Activated gamma-delta T cell treated with anti-CD3 and anti-CD28 coated beads, Interleukin-2, amount 50 U/mL, for 16 hours (primary cell): ENCODE measurements around the gene ADM.
A peak's percentile ranks its signal among the peaks of the same experiment; 100 is the strongest.

Experiments used
- DNase-seq: peaks from one replicate; pipeline ENCODE4 v3.0.0-alpha.2; 2020; ENCODE audit warnings: low read depth

Gene ADM

DNA sequence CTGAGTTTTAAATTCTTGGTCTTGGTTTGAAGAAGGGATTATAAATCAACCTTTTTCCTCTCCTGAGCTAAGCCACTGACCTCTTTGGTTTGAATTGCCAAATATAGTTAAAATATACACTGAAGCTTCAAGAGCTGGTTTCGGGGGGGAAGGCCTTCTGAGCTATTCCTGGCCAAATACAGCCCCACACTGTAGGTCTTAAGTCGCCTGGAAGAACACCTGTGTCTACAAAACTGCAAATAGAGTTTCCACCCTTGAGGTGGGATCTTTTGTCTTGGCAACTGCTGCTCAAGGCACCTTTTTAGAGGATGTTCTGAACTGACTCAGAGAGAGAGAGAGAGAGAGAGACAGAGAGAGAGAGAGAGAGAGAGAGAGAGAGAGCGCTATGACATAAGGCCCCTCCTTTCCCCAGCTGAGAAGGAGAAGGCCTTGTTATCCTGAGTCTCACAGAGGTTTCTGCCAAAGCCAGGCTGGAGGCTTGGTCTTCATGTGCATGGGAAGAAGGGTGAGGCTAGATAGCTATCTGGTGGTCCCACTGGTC lies 5.5 kb downstream of the ADM start:
- DNase-seq: no peak

DNA sequence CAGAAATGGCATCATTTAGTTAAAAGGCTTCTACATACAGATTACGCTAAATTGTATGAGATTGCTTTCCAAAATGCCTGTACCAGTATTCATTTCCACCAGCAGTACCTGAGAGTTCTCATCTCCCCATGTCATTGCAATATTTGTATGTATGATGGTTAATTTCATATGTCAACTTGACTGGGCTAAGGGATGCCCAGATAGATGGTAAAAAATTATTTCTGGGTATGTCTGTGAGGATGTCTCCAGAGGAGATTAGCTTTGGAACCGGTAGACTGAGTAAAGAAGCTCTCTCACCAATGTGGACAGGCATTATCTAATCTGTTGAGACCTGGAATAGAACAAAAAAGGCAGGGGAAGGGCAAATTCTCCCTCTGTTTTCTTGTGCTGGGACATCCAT lies 6.9 kb downstream of the ADM start:
- DNase-seq: no peak

DNA sequence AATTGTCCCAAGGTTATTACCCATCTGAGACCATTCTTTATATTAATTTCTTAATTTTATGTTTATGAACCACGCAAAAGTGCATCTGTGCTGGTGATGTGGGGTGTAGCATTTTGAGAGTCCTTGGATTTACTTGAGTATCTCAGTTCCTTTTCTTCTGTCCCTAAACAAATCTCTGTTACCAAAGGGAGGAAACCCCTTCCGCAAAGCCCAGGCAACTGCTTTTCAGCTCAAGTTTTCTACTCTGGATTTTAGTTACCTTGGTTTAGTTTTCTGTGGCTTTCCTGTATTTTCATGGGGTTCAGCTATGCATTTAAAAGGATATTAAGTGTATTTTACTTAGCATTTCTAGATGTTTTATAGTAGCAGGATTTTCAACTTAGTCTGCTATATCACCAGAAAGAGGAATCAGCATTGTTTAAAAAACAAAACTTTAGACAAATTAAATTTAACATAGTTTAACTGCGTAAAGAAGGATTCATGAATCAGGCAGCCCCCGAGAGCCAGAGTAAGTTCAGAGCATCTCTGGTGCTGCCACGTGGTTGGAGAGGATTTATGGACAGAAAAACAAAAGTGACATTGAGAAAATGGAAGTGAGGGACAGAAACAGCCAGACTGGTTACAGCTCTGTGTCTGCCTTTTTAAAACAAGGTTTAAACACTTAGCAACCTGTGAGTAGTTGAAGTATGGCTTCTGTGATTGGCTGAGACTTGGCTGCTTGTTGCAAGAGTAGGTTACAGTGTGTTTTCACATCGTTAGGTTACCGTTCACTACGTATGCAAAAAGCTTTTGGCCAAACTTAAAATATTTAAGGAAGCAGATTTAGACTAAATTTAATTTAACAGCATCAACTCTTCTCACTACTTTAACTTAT lies 9.6 kb downstream of the ADM start:
- DNase-seq: no peak

DNA sequence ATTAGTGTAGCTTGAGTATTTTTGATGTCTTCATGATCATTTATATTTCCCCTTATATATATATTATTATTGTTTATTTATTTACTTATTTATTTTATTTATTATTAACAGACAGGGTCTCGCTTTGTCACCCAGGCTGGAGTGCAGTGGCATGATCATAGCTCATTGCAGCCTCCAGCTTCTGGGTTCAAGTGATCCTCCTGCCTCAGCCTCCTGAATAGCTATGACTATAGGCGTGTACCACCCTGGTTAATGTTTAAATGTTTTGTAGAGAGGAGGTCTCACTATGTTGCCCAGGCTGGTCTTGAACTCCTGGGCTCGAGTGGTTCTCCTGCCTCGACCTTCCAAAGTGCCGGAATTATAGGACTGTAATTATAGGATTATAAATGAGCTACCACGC lies 10.2 kb downstream of the ADM start:
- no peak for DNase-seq

DNA sequence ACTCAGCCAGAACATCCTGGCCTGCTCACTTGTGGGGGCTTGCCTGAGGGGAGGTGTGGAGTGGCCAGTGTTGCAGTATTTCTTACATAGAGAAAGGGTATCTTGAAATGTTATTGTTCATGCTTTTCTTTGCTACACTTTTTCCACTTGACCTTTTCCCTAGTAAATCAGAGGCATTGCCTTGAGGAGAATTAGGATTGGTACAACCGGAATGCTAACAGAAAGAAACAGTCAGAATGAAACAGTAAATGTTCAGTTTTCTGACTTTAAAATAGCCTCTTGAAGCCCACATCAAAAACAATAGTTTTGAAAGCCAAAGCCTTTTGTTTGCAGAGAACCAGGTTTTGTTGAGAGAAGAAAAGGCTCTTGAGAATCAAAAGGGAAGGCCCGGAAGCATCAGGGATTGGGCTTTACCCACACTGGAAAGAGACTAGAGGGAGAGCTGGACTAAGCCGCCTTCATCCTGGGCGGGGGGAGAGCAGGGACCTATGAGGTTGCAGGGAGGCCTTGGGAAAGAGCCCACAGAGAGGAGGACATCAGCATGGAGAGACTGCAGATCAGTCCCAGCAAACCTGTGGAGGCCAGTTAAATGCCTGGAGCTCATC lies 12.4 kb downstream of the ADM start:
- DNase-seq: no peak

DNA sequence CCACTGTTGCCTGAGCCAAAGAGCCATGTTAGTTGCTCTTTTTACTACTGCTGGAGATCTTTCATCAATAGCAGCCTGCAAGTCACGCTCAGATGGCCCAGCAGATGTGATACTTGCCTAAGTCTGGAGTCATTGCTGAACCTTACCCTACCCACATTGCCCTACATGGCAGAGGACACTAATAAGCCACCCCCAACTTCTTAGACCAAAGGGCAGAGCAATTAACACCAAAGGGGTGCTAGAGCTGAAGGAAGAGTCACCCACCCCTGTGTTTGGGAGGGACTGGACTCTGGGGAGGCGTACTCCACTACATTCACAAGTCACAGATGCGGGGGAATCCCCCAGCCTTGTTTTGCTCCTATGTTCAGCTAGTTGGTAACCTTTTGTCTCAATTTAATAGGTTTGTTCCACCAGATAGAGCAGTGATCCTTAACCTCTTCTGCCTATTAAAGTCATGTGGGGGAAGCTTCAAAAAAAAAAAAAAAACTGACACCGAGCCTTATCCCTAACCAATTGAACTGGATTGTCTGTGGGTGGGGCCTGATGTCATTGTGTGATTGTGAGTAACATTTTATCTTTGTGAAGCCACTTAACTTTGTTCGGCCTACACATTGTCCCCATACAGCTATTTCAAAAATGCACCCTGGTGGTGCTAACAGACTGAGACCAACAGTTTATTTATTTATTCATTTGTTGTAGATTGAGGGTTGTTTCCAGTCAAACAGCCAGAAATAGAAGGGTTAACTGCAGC lies 13.1 kb downstream of the ADM start:
- no peak for DNase-seq

DNA sequence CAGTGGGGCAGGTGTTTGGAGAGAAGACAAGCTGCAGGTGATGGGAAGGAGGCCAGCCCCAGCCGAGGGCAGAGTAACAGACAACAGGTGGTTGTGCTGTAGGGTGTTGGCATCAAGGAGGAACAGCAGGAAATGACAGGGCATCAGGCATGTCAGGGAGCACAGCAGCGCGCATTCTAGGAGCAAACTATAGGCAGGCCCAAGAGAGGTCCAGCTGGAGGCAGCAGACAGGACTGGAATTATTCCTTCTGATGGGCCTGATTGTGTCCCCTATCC lies 13.6 kb downstream of the ADM start:
- DNase-seq: no peak

DNA sequence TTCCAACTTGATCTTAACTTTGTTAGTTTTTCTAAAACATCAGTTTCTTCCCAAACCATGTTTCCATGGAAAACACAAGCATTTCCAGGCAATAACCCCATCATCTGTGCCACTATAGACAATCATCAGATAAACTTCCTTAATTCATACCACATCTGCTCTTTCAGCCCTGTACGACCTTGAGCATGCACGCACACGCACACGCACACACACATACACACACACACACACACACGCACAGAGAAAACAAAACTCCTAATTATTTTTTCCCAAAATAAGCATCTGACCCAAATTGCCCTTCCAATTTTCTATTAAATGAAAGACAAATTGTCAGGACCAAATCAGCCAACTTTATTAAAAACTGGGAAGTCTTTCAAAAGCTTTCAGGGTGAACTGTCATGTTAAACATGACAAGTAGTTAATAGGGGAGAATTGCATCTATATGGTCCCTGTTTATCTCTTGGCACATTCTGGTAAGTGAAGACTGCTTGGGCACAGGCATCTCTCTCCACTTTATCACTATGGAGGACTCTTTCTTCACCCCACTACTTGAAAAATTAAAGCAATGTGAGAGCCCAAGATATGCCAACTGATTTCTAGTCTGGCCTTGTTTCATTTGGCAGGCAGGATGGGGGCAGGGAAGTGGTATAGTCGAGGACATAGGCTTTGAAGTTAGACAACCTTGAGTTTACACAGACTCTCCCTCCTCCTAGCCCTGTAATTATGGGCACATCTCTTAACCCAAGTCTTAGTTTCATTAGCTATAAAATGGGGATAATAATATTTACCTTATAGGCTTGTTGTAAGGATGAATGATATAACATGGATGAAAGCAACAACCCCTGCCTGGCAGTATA lies 15.1 kb downstream of the ADM start:
- no peak for DNase-seq

DNA sequence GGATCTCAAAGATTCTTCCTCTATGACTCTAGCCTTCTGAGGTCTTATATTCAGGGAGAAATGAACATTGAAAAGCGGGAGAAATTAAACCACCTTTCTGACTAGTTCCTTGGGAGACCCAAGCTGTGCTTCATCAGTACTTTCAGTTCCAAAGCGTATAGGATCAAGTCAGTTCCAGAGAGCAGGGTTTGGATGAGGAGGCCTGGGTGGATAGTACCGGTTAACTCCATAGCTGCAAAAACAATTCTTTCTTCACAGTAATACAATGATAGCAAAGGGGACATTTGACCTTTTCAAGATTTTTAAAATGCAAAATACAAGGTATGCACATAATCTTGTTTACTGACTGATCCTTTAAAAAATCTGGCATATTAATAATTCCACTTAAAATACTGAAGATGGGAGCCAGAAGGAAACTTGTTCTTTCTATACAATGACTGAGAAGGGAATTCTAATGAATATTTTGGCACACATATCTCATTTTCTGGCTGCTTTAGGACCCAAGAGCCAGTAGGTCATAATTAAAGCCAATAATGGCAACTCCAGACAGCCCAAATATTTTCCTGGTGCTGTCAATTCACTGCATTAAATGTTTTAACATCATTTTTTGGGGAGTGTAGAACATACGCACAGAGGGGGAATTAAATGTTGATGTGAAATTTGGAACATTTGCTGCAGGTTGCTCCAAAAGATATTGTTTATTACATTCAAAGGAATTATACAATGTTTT lies 16.0 kb downstream of the ADM start:
- DNase-seq: no peak

DNA sequence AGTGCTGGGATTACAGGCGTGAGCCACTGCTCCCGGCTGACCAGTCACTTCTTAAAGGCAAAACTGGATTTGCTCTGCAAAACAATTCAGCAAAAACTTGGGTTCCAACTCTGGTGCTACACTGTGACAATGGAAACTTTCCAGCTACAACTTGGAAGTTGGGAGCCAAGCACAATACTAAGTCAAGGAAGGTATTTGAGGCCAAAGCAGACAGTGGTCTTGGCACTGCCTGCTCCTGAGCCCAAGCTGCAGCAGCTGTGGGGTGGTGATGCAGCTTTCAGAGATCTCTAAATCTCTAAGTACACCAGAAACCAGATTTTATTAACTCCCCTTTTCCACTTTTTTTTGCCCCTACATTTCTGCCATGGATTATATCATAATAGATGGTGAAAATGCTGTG lies 17.5 kb downstream of the ADM start:
- DNase-seq: no peak

DNA sequence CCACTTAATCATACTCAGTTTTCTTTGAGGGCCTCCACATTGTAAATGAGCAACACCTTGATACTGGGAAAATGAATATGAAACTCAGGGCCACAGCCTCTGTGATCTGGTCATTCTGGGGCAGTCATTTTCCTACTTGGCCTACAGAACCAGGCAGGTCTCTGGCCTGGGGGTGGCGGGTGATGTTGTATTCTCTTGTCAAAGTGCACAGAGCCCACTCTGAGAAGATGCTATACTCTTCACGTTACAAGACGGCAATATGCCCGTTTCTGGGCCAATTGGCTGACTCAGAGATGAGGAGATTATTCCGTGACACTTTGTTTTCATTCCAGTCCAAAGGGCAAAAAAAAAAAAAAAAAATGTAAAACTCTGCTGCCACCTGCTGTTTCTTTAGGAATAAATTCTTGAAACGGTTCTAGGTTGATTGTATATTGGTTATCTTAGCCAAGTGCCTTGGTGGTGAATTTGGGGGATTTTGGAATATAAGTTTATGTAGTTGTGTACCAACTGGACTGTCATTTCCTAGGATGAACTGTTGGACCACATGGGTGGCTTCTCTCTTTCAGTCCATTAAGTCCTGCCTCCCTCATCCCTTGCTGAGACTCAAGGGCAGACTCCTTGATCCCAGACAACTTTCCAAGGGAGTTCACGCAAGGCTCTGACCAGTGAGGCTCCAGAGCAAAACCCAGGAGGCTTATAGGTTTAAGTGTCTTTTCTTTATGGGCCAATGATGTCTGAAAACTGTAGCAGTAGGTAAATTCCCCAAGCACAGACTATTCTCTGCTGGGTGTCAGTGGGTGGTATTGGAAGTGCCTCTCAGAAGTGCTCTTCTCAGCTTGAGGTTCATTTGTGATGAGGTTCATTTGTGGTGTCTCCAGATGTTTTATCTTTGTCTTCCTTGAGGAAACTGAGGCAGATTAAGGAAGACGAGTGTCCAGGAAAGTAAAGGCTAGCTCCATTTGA lies 18.2 kb downstream of the ADM start:
- peak; percentile 26 for DNase-seq

DNA sequence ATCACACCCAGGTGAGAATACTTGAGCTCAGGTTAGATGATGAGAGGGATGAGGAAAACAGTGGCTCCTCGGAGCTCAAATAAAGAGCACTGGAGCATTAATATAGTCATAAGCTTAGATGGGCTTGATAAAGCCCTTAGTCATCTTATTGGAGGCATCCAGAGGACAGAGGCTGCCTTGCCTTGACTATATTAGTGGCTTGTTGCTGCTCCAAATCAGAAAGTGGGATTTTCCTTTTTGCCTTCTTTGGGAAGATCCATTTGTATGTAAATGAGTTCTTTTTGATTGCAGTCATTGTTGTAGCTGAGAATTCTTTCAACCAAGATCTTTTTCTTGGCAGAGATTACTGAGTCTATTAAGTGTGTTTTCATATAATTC lies 18.9 kb downstream of the ADM start:
- no peak for DNase-seq

DNA sequence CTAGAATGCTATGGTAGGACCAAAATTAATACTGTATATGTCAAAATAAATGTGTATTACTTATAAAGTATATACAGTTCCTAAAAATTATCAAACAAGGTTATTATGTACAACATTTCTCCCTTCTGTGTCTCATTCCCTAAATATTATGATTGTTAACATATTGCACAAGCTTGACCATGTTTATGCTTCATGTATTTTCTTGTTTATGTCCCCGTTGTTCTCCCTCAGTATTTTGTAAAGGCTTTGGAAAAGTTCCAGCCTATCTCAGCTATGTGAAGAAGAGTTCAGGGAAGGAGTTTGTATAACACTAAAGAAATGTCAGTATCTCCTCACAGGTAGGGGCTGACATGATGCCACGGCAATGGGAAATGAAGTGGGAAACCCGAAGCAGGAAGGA lies 19.6 kb downstream of the ADM start:
- no peak for DNase-seq

DNA sequence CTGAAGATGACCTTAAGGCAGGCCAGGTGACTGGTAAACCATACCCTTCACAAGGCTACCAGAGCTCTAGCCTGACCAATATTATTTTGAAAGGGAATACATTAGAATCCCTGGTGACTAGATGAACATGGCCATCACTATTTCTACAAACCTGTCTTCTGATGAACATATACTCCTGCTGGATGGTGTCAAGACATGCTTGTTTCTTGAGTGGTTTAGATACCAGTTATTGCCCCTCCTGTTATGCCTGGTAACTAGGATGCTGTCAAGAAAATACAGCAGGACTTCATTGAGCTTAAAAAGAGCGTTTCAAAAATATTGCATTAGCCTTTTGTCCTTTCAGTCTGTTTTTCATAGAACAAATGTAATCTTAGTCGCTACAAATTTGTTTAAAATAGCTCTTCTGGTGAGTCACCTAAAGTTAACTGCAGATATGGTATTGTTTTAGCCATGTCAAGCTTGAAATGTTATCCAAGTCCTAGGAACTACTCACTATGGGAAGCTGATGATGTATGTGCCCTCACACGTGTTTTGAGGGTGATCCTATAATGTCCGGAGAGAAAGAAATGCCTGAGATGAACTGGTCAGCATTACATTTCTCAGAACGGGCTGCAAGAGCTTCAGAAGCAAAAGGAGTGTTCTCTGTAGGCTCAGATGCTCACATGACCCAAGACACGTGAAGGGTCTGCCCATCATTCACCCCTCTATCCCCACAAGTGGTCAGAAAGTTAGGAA lies 20.6 kb downstream of the ADM start:
- DNase-seq: no peak

DNA sequence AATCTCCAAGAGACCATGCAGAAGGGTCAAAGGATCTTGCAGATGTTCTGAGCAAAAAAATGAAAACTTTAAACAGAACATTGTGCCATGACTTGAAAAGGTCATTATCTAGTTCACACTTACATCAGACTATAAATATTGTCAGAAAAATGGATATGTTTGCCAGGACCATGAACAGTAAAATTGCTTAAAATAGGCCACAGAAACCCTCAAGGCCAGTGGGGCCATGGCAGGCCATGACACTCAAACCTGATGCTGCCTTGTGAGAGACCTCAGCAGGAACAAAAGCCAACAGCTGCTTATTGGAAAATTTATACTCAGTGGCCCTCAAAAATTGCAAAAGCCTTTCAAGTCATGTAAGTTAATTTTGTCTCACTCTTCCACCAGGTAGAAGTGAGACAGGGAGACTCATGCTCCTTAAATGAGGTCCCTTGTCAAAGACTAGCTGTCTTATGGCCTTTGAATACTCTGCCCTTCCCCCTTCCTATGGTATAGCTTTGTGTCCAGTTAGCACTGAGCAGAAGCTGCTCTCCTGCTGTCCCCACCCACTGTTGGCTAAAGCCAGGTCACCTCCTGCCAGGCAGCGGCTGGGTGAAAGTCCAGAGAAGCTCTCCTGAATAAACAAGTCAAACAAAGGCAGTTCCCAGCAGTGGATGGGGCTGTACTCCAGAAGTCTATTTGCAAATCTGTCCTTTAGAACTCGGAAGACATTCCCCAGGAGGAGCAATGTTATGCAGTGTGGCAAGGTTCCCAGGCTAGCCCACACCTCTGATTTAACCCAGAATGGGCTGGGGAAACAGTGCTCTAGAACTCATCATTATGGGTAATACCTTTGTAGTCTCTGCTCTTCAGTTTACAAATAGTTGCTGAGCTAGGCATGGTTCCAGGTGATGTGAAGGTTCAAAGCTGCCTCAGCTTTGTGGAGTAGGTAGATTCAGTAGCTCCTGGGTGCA lies 21.4 kb downstream of the ADM start:
- DNase-seq: no peak

DNA sequence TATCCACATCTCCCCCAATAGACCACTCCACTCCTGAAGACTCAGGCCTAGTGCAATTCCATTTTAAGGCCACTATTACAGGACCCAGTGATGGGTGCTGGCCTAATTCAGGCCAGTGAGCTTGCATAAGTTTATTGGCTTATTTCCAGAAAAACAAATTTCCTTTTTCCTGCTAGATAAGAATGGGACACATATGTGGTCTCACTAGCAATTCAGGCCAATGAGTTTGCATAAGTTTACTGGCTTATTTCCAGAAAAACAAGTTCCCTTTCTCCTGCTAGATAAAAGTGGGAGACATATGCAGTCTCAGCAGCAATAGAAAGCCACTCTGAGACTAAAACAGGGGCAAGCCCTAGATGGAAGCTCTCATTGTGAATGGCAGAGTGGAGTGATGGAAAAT lies 22.4 kb downstream of the ADM start:
- DNase-seq: no peak

DNA sequence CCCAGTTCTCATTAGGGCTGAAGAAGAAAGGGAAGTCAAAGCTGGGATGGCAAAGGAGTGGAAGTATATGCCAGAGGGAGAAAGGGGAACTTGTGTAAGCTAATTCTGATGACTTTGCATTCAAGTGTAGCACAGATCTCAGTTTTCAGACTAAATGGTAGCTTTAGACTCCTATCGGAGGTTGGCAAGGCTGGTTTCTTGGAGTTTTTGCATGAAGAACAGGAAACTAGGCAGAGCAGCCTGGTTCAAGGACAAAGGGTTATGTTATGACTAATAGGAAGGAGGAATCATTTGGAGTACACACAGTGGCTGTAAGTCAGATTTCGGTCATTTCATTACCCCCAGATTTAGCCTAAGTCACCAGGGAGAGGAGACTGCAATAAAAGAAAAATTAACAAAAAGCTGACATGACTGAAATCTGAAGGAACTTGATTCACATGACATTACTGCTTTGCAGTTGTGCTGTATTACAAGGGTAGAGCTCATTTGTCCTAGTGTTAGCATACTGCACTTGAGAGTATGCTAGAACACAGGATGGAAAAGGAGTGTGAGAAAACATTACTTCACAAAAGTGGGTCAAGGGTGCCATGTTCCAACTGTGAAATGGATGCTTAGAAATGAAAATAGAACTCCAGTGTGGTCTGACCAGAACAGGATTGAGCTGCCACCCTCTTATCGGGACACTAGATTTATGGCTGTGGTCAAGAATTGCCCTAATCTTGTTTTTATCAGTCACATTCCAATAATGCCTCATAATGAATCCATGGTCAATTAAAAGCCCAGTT lies 23.6 kb downstream of the ADM start:
- DNase-seq: no peak

DNA sequence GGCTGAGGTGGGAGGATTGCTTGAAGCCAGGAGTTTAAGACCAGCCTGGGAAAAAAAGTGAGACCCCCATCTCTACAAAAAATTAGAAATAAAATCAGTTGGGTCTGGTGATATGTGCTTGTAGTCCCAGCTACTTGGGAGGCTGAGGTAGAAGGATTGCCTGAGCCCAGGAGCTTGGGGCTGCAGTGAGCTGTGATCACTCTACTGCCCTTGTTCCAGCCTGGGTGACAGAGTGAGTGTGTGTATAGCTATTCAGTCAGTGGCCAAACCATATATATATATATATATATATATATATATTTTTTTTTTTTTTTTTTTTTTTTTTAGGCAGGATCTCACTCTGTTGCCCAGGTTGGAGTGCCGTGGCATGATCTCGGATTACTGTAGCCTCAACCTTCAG lies 24.5 kb downstream of the ADM start:
- no peak for DNase-seq
